HG03103 (cell line): ENCODE results near the gene SLC2A9.

ENCODE experiments used
- ATAC-seq: cut with Tn5 transposase; IDR thresholded peaks from one replicate; pipeline ENCODE4 v1.9.1; 2021; ENCODE audit warnings: low read depth; ENCODE audit not compliant: unreplicated experiment

The SLC2A9 gene

GRCh38 chr4:9933956-9934355 is 87.3 kb downstream of the SLC2A9 start:
- no peak for ATAC-seq

GRCh38 chr4:9933184-9933583 is 88.1 kb downstream of the SLC2A9 start:
- ATAC-seq: no peak

GRCh38 chr4:9932771-9933170 is 88.5 kb downstream of the SLC2A9 start:
- no peak for ATAC-seq

- ATAC-seq: no peak
These were observed 90.2 kb downstream of the SLC2A9 start for GRCh38 chr4:9931146-9931545.

- ATAC-seq: no peak
These were observed 92.2 kb downstream of the SLC2A9 start for GRCh38 chr4:9929111-9929510.

- no peak for ATAC-seq
These were observed 93.8 kb downstream of the SLC2A9 start for GRCh38 chr4:9927341-9928007.

GRCh38 chr4:9926586-9926985 is 94.7 kb downstream of the SLC2A9 start:
- no peak for ATAC-seq

GRCh38 chr4:9925750-9926439 is 95.4 kb downstream of the SLC2A9 start:
- ATAC-seq: no peak

GRCh38 chr4:9924750-9925149 is 96.5 kb downstream of the SLC2A9 start:
- ATAC-seq: no peak

GRCh38 chr4:9923195-9923812 is 98.0 kb downstream of the SLC2A9 start:
- no peak for ATAC-seq

- ATAC-seq: no peak
These were observed 100.0 kb downstream of the SLC2A9 start for GRCh38 chr4:9921326-9921725.

GRCh38 chr4:9920029-9920428 is 101.3 kb downstream of the SLC2A9 start:
- no peak for ATAC-seq

GRCh38 chr4:9919047-9919446 is 102.2 kb downstream of the SLC2A9 start:
- no peak for ATAC-seq

GRCh38 chr4:9918484-9918883 is 102.8 kb downstream of the SLC2A9 start:
- no peak for ATAC-seq

- no peak for ATAC-seq
These were observed 104.4 kb downstream of the SLC2A9 start for GRCh38 chr4:9916937-9917336.

- no peak for ATAC-seq
These were observed 105.0 kb downstream of the SLC2A9 start for GRCh38 chr4:9916346-9916745.

- ATAC-seq: no peak
These were observed 107.5 kb downstream of the SLC2A9 start for GRCh38 chr4:9913846-9914245.

GRCh38 chr4:9906996-9907395 is 114.3 kb downstream of the SLC2A9 start:
- ATAC-seq: no peak

- no peak for ATAC-seq
These were observed 116.2 kb downstream of the SLC2A9 start for GRCh38 chr4:9904976-9905587.

- no peak for ATAC-seq
These were observed 118.0 kb downstream of the SLC2A9 start for GRCh38 chr4:9903317-9903716.

GRCh38 chr4:9901257-9901656 is 120.0 kb downstream of the SLC2A9 start:
- ATAC-seq: no peak
